Naive thymus-derived CD4-positive, alpha-beta T cell (primary cell): ENCODE results near the gene MIA. TPM values are rescaled to one million over a fixed set of nuclear protein-coding genes. Genes with fewer than 3 reads are reported as not detected.

Source experiments
- ATAC-seq: fragments of 150-1000 bp; cut with Tn5 transposase; 2 replicates; pipeline ENCODE4 v1.10.0; 2021; ENCODE audit warnings: mild to moderate bottlenecking, moderate library complexity
- CTCF ChIA-PET: fragments of 350-600 bp; sonication (Branson Sonifier 250); formaldehyde crosslinking; loops from one replicate; lab custom pipeline; 2021; ENCODE audit warnings: antibody characterized with exemption; lab: Charles Lee
- POLR2A ChIA-PET: fragments of 350-600 bp; sonication (Branson Sonifier 250); formaldehyde crosslinking; loops from one replicate; lab custom pipeline; 2021; ENCODE audit warnings: antibody characterized with exemption, inconsistent platforms; lab: Charles Lee
- DNase-seq, 9 donors: peaks; one replicate each; pipeline versions ENCODE4 v3.0.0 to v3.0.0-alpha.2; 2020 to 2022; ENCODE audit warnings: mixed read lengths in 1 of 9
- H3K27ac ChIP-seq: one replicate; pipeline ENCODE4 v1.7.0; 2013; ENCODE audit warnings: mild to moderate bottlenecking, low read depth, low read length, moderate library complexity
- H3K27me3 ChIP-seq, 2 donors: one replicate each; pipeline ENCODE4 v1.7.0; 2013; ENCODE audit warnings: low read length in 2 of 2, mild to moderate bottlenecking in 2 of 2, moderate library complexity in 2 of 2; ENCODE audit not compliant: control insufficient read depth in 2 of 2, insufficient read depth in 2 of 2
- H3K36me3 ChIP-seq, 3 experiments: 1 replicate in 2 of 3; 2 replicates in 1 of 3; pipeline ENCODE4 v1.7.0; 2013; ENCODE audit warnings: low read length in 3 of 3, mild to moderate bottlenecking in 3 of 3, moderate library complexity in 1 of 3; ENCODE audit not compliant: insufficient read depth in 3 of 3, control insufficient read depth in 2 of 3
- H3K4me1 ChIP-seq, 2 donors: one replicate each; pipeline ENCODE4 v1.7.0; 2013; ENCODE audit warnings: low read length in 2 of 2, mild to moderate bottlenecking in 2 of 2, moderate library complexity in 1 of 2; ENCODE audit not compliant: control insufficient read depth in 2 of 2, insufficient read depth in 2 of 2
- H3K4me3 ChIP-seq: 2 replicates; pipeline ENCODE4 v1.7.0; 2013; ENCODE audit warnings: mild to moderate bottlenecking, low read length
- H3K9me3 ChIP-seq, 3 experiments: 1 replicate in 2 of 3; 2 replicates in 1 of 3; pipeline ENCODE4 v1.7.0; 2013; ENCODE audit warnings: low read length in 3 of 3; ENCODE audit not compliant: control insufficient read depth in 2 of 3
- H3K27ac Mint-ChIP-seq, 9 donors: one replicate each; pipeline ENCODE4 v1.8.0; 2020 to 2022; ENCODE audit warnings: mixed read lengths in 9 of 9, mild to moderate bottlenecking in 8 of 9, moderate library complexity in 5 of 9, inconsistent platforms in 2 of 9
- H3K27me3 Mint-ChIP-seq, 5 donors: one replicate each; pipeline ENCODE4 v1.8.0; 2021 to 2022; ENCODE audit warnings: mixed read lengths in 5 of 5, mild to moderate bottlenecking in 1 of 5
- H3K36me3 Mint-ChIP-seq, 5 donors: one replicate each; pipeline ENCODE4 v1.8.0; 2020 to 2022; ENCODE audit warnings: mixed read lengths in 5 of 5, mild to moderate bottlenecking in 3 of 5, inconsistent platforms in 1 of 5
- H3K4me1 Mint-ChIP-seq, 7 donors: one replicate each; pipeline ENCODE4 v1.8.0; 2020 to 2022; ENCODE audit warnings: mixed read lengths in 7 of 7, mild to moderate bottlenecking in 3 of 7, inconsistent platforms in 1 of 7
- H3K4me3 Mint-ChIP-seq, 10 donors: one replicate each; pipeline ENCODE4 v1.8.0; 2020 to 2022; ENCODE audit warnings: mild to moderate bottlenecking in 10 of 10, mixed read lengths in 10 of 10, moderate library complexity in 6 of 10, inconsistent platforms in 2 of 10
- H3K9me3 Mint-ChIP-seq, 11 donors: one replicate each; pipeline ENCODE4 v1.8.0; 2020 to 2022; ENCODE audit warnings: mixed read lengths in 11 of 11, mild to moderate bottlenecking in 4 of 11, inconsistent platforms in 1 of 11, moderate library complexity in 1 of 11
- intact Hi-C, 2 donors: fragments of 100-400 bp; cut with micrococcal nuclease; formaldehyde crosslinking; loops; one replicate each; pipeline ENCODE4 v1.15.1; 2023
- polyA plus RNA-seq, 2 donors: library from polyadenylated mRNA; unstranded; fragments of 300-500 nt; fragmentation: Illumina TruSeq; gene quantifications; one replicate each; pipeline ENCODE4 v1.2.3, GENCODE V29; 2021
- total RNA-seq, 6 experiments: library from RNA in 5 of 6; stranded (reverse) in 5 of 6; gene quantifications; 1 replicate in 5 of 6; 2 replicates in 1 of 6; pipeline ENCODE4 v1.2.3 and lab custom pipeline; 2021 to 2026

MIA gene
- total and polyA plus RNA-seq, 7 experiments from 2014 or later = 4.9 to 7.2 TPM; not detected in 5

GRCh38 chr19:40799558-40800338 is 24.4 kb downstream of the MIA start:
- Histone ChIP-seq H3K36me3 (peaks cover 0 to 23% (median 0%) of the 10 kb centered on the region in 3 experiments), H3K27me3 (no peaks in the 10 kb centered on the region), H3K27ac (peak overlapping the region; percentile 87), H3K4me1 (peaks cover 49 to 52% of the 10 kb centered on the region in 2 donors), H3K4me3 (peak overlapping the region; percentile 73), H3K9me3 (no peaks in the 10 kb centered on the region)
- Mint-ChIP-seq H3K36me3 (peaks cover 0 to 38% (median 7%) of the 10 kb centered on the region in 5 donors), H3K4me3 (peak overlapping the region; percentile 84 to 100 (median 94)), H3K27ac (peak overlapping the region; percentile 89 to 99 (median 94)), H3K27me3 (no peaks in the 10 kb centered on the region), H3K9me3 (no peaks in the 10 kb centered on the region), H3K4me1 (peaks cover 41 to 69% (median 61%) of the 10 kb centered on the region in 7 donors)
- intact Hi-C loops = loop anchor here (2.0 to 5.0 kb wide), 6 partner anchors 109 to 553 kb away; partner anchors contain the start of genes NUMBL (in 1 of the 2), SERTAD1 (in 1 of the 2), SERTAD3 (in 1 of the 2) and TGFB1 (in 1 of the 2)
- ATAC-seq (no peak), DNase-seq (peak in 2 of 9 donors; percentile 36 to 56)
- ChIA-PET POLR2A (interaction anchor here (0.9 to 8.7 kb wide), 9 partner anchors 7 to 464 kb away, joined by 3 to 89 read pairs (median 8); partner anchors contain the start of genes ACTMAP, HNRNPUL1, MIA and RAB4B), CTCF (interaction anchor here (1.6 to 2.4 kb wide), 3 partner anchors 21 to 137 kb away, joined by 3 to 21 read pairs (median 8); partner anchors contain the start of gene RAB4B)

GRCh38 chr19:40800339-40800996 is 25.1 kb downstream of the MIA start:
- intact Hi-C loops = loop anchor here (5.0 kb wide), 3 partner anchors 358 to 552 kb away; partner anchors contain the start of genes SERTAD3 (in 1 of the 2) and TGFB1 (in 1 of the 2)
- ChIA-PET POLR2A (interaction anchor here (0.6 to 8.7 kb wide), 8 partner anchors 9 to 580 kb away, joined by 3 to 84 read pairs (median 4); partner anchors contain the start of genes ACTMAP, RAB4B and SNRPA), CTCF (interaction anchor here (0.6 to 0.9 kb wide), 2 partner anchors 79 to 1391 kb away, joined by 3 to 4 read pairs; no protein-coding TSS in a partner anchor)
- H3K4me1 Mint-ChIP-seq = peaks cover 48 to 74% (median 68%) of the 10 kb centered on the region in 7 donors
- ATAC-seq (no peak), DNase-seq (no peak)
- Histone ChIP-seq H3K27me3 (no peaks in the 10 kb centered on the region), H3K27ac (peak overlapping the region; percentile 87), H3K4me1 (peaks cover 56 to 60% of the 10 kb centered on the region in 2 donors), H3K4me3 (peak overlapping the region; percentile 73), H3K36me3 (peaks cover 0 to 25% (median 0%) of the 10 kb centered on the region in 3 experiments), H3K9me3 (no peaks in the 10 kb centered on the region)
- H3K36me3 Mint-ChIP-seq = peaks cover 0 to 41% (median 7%) of the 10 kb centered on the region in 5 donors
- no peaks in the 10 kb centered on the region for H3K27me3 Mint-ChIP-seq
- peak overlapping the region; percentile 89 to 99 (median 94) for H3K27ac Mint-ChIP-seq
- H3K4me3 Mint-ChIP-seq = peak overlapping the region; percentile 84 to 100 (median 94)
- H3K9me3 Mint-ChIP-seq = no peaks in the 10 kb centered on the region

GRCh38 chr19:40800997-40801377 is 25.7 kb downstream of the MIA start:
- H3K27ac ChIP-seq = peak overlapping the region; percentile 87
- Mint-ChIP-seq H3K4me1 (peaks cover 52 to 80% (median 73%) of the 10 kb centered on the region in 7 donors), H3K36me3 (peaks cover 0 to 41% (median 7%) of the 10 kb centered on the region in 5 donors), H3K9me3 (no peaks in the 10 kb centered on the region), H3K27me3 (no peaks in the 10 kb centered on the region), H3K27ac (peak overlapping the region in 8 of 9 donors; percentile 80 to 99 (median 96)), H3K4me3 (peak overlapping the region; percentile 80 to 100 (median 94))
- H3K36me3 ChIP-seq = peaks cover 0 to 25% (median 0%) of the 10 kb centered on the region in 3 experiments
- peak overlapping the region; percentile 73 for H3K4me3 ChIP-seq
- no peak for ATAC-seq
- DNase-seq = no peak
- H3K4me1 ChIP-seq = peaks cover 61 to 65% of the 10 kb centered on the region in 2 donors
- H3K9me3 ChIP-seq = no peaks in the 10 kb centered on the region
- ChIA-PET POLR2A (interaction anchor here (0.6 to 8.7 kb wide), 8 partner anchors 15 to 1366 kb away, joined by 3 to 84 read pairs (median 4); partner anchors contain the start of genes ACTMAP, RAB4B and SNRPA), CTCF (interaction anchor here (0.9 kb wide), 3 partner anchors 50 to 117 kb away, joined by 3 to 4 read pairs (median 3); partner anchors contain the start of genes ACTMAP and SNRPA)
- no peaks in the 10 kb centered on the region for H3K27me3 ChIP-seq
- intact Hi-C loops = loop anchor here (5.0 kb wide), 3 partner anchors 359 to 551 kb away; partner anchors contain the start of genes SERTAD3 (in 1 of the 2) and TGFB1 (in 1 of the 2)

GRCh38 chr19:40801426-40802299 is 26.3 kb downstream of the MIA start:
- intact Hi-C loops = loop anchor here (5.0 kb wide), 3 partner anchors 359 to 551 kb away; partner anchors contain the start of genes SERTAD3 (in 1 of the 2) and TGFB1 (in 1 of the 2)
- Histone ChIP-seq H3K27me3 (no peaks in the 10 kb centered on the region), H3K4me1 (peaks cover 68 to 72% of the 10 kb centered on the region in 2 donors), H3K27ac (peak overlapping the region; percentile 87), H3K36me3 (peaks cover 0 to 25% (median 0%) of the 10 kb centered on the region in 3 experiments), H3K4me3 (peak overlapping the region; percentile 54), H3K9me3 (no peaks in the 10 kb centered on the region)
- Mint-ChIP-seq H3K4me1 (peaks cover 58 to 84% (median 77%) of the 10 kb centered on the region in 7 donors), H3K4me3 (peak overlapping the region; percentile 80 to 100 (median 94)), H3K27me3 (no peaks in the 10 kb centered on the region), H3K36me3 (peaks cover 0 to 41% (median 6%) of the 10 kb centered on the region in 5 donors), H3K27ac (peak overlapping the region; percentile 80 to 99 (median 98)), H3K9me3 (no peaks in the 10 kb centered on the region)
- ChIA-PET CTCF (interaction anchor here (0.9 kb wide), 3 partner anchors 51 to 118 kb away, joined by 3 to 4 read pairs (median 3); partner anchors contain the start of genes ACTMAP and SNRPA), POLR2A (interaction anchor here (0.6 to 8.7 kb wide), 9 partner anchors 10 to 1365 kb away, joined by 3 to 84 read pairs (median 4); partner anchors contain the start of genes ACTMAP, RAB4B and SNRPA)
- ATAC-seq = no peak
- DNase-seq = no peak
